Measurements from ENCODE around the gene IRX4.
A peak's percentile ranks its signal among the peaks of the same experiment; 100 is the strongest.
"Not testable (repeated sequence)": the region's sequence is repeated elsewhere in the genome, so short reads cannot be mapped to it uniquely, and the experiment has no call there.

IRX4 gene

GRCh38 chr5:1875843-1876659 lies 6.7 kb downstream of the IRX4 start:
- peak overlapping the region; percentile 5 for H3K4me3 ChIP-seq (ENCODE audit: extremely low read depth, insufficient read depth, low read length, poor library complexity, severe bottlenecking)
- no peaks in the 10 kb centered on the region for H3K36me3 ChIP-seq (ENCODE audit: control insufficient read depth, insufficient read depth, low read length)
- WGBS, 2 experiments (ENCODE audit: insufficient coverage in 2 of 2), result 1 to 2% methylated on average over 43 to 50 of the region's 61 CpGs
- no peak overlapping the region for H3K27ac ChIP-seq (ENCODE audit: low read depth, low read length, severe bottlenecking)
- peaks cover 5% of the 10 kb centered on the region for H3K4me1 ChIP-seq (ENCODE audit: control insufficient read depth, insufficient read depth, low read length, poor library complexity, severe bottlenecking)
- H3K9me3 ChIP-seq (ENCODE audit: control insufficient read depth, low read length), result no peaks in the 10 kb centered on the region

GRCh38 chr5:1875281-1875842 lies 7.4 kb downstream of the IRX4 start:
- H3K4me3 ChIP-seq (ENCODE audit: extremely low read depth, insufficient read depth, low read length, poor library complexity, severe bottlenecking), result no peak overlapping the region
- H3K4me1 ChIP-seq (ENCODE audit: control insufficient read depth, insufficient read depth, low read length, poor library complexity, severe bottlenecking), result peaks cover 5% of the 10 kb centered on the region
- H3K27ac ChIP-seq (ENCODE audit: low read depth, low read length, severe bottlenecking), result no peak overlapping the region
- 0 to 1% methylated on average over 9 to 25 of the region's 36 CpGs for whole genome bisulfite sequencing, 2 experiments (ENCODE audit: insufficient coverage in 2 of 2)
- H3K9me3 ChIP-seq (ENCODE audit: control insufficient read depth, low read length), result no peaks in the 10 kb centered on the region
- H3K36me3 ChIP-seq (ENCODE audit: control insufficient read depth, insufficient read depth, low read length), result no peaks in the 10 kb centered on the region

DNA sequence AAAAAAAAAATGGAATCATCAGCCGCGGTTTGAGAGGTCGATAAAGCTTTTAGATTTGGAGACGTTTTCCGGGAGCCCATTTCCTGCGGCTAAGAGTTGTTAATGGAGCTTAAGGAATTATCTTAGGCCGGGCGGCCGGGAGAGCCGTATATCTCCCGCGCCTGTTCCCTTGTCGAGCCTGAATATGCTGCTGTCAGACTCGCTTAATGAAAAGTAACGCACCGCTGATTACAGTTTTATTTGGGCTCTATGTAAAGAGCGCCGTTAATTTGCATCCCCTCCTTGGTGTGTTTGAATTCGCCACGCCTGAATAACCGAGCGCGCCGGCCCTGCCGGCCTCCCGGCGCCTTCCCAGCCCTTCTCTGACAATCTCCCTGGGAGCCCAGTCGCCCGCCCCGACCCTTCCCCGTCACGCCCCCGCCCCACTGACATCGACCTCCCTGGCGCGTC lies 7.9 kb downstream of the IRX4 start:
- H3K4me1 ChIP-seq (ENCODE audit: control insufficient read depth, insufficient read depth, low read length, poor library complexity, severe bottlenecking), result peaks cover 5% of the 10 kb centered on the region
- H3K9me3 ChIP-seq (ENCODE audit: control insufficient read depth, low read length), result no peaks in the 10 kb centered on the region
- H3K27ac ChIP-seq (ENCODE audit: low read depth, low read length, severe bottlenecking), result no peak overlapping the region
- H3K4me3 ChIP-seq (ENCODE audit: extremely low read depth, insufficient read depth, low read length, poor library complexity, severe bottlenecking), result no peak overlapping the region
- 0 to 2% methylated on average over 24 to 33 of the region's 36 CpGs for WGBS, 2 experiments (ENCODE audit: insufficient coverage in 2 of 2)
- no peaks in the 10 kb centered on the region for H3K36me3 ChIP-seq (ENCODE audit: control insufficient read depth, insufficient read depth, low read length)

DNA sequence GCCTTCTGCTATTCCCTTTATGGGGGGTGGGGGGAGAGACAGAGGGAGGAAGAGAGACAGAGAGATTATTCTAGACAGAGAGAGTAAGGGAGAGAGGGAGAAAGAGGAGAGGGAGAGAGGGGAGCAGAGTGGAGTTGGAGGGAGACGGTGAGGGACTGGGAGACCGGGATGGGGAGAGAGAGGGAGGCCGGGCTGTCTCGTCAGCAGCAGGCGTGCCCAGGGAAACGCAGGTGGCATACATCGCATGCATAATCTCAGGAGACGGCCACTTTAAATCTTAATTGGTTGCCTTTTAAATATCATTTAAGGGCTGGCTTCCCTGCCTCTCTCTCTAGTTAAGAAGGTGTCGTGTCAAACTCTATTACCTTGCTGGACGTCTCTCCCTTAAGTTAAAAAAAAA lies 8.4 kb downstream of the IRX4 start:
- Histone ChIP-seq H3K27ac (ENCODE audit: low read depth, low read length, severe bottlenecking) (no peak overlapping the region), H3K9me3 (ENCODE audit: control insufficient read depth, low read length) (no peaks in the 10 kb centered on the region), H3K36me3 (ENCODE audit: control insufficient read depth, insufficient read depth, low read length) (no peaks in the 10 kb centered on the region), H3K4me1 (ENCODE audit: control insufficient read depth, insufficient read depth, low read length, poor library complexity, severe bottlenecking) (peaks cover 5% of the 10 kb centered on the region), H3K4me3 (ENCODE audit: extremely low read depth, insufficient read depth, low read length, poor library complexity, severe bottlenecking) (no peak overlapping the region)
- 7% methylated on average over 3 to 6 of the region's 10 CpGs for WGBS, 2 experiments (ENCODE audit: insufficient coverage in 2 of 2)

DNA sequence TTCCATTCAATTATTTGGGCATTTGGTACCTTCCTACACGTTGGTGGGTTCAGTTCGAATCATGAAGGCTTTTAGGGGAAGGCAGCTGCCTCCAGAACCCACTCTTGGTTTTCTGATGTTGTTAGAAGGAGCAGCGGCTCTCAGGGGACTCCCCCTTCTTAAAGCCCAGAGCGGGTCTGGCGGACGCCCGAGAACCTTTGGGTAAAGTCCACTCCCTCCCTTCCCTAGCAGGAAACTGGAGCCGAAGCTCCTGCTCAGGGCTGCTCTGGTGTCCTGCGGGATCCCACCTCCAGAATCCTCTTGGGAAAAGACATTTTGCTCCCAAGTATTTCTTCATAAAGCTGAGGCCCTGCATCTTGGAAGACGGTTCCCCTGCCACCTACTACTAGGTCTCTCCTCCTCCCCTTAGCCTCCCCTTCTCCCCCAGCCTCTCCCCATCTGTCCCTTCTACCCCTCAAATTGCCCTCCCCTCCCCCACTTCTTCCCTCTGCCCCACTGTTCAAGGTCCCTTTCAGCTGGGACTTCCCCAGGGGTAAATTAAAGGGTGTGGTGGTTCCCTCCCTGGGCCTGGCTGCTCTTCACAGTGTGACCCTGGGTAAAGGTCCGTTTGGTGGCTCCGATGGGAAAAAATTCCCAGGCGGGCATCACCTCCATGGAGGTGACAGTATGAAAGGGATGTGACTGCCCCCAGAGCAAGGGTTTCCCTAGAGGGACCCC lies 9.3 kb downstream of the IRX4 start:
- no peak overlapping the region for H3K4me3 ChIP-seq (ENCODE audit: extremely low read depth, insufficient read depth, low read length, poor library complexity, severe bottlenecking)
- no peaks in the 10 kb centered on the region for H3K36me3 ChIP-seq (ENCODE audit: control insufficient read depth, insufficient read depth, low read length)
- H3K4me1 ChIP-seq (ENCODE audit: control insufficient read depth, insufficient read depth, low read length, poor library complexity, severe bottlenecking), result peaks cover 5% of the 10 kb centered on the region
- H3K9me3 ChIP-seq (ENCODE audit: control insufficient read depth, low read length), result no peaks in the 10 kb centered on the region
- WGBS, 2 experiments (ENCODE audit: insufficient coverage in 2 of 2), result 53 to 64% methylated on average over 4 to 11 of the region's 13 CpGs
- no peak overlapping the region for H3K27ac ChIP-seq (ENCODE audit: low read depth, low read length, severe bottlenecking)

DNA sequence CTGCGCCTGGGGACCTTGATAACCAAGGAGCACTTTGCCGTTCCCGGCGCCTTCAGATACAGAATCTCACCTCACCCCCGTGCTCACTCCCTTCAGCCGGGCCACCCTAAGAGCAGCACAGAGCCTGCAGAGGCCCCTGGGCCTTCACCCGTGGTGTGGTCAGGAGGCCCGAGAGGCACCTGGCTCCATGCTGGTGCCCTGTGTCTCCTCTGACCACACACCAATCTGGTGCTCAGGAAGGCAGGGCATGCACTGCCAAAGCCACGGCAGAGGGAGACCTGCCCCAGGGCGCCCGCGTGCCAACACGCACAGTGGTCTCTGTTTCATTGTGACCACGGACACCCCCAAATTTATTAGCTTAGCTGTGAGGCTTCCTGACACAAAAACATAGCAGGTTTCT lies 11.3 kb downstream of the IRX4 start:
- H3K4me1 ChIP-seq (ENCODE audit: control insufficient read depth, insufficient read depth, low read length, poor library complexity, severe bottlenecking), result peaks cover 5% of the 10 kb centered on the region
- no peak overlapping the region for H3K4me3 ChIP-seq (ENCODE audit: extremely low read depth, insufficient read depth, low read length, poor library complexity, severe bottlenecking)
- H3K36me3 ChIP-seq (ENCODE audit: control insufficient read depth, insufficient read depth, low read length), result no peaks in the 10 kb centered on the region
- WGBS, 2 experiments (ENCODE audit: insufficient coverage in 2 of 2), result 88 to 98% methylated on average over 12 to 14 of the region's 14 CpGs
- no peaks in the 10 kb centered on the region for H3K9me3 ChIP-seq (ENCODE audit: control insufficient read depth, low read length)
- H3K27ac ChIP-seq (ENCODE audit: low read depth, low read length, severe bottlenecking), result no peak overlapping the region

GRCh38 chr5:1870435-1871272 lies 12.1 kb downstream of the IRX4 start:
- 94% methylated on average over 12 to 16 of the region's 21 CpGs for WGBS, 2 experiments (ENCODE audit: insufficient coverage in 2 of 2)
- not testable (repeated sequence) for H3K27ac ChIP-seq (ENCODE audit: low read depth, low read length, severe bottlenecking); H3K4me3 ChIP-seq (ENCODE audit: extremely low read depth, insufficient read depth, low read length, poor library complexity, severe bottlenecking); H3K9me3 ChIP-seq (ENCODE audit: control insufficient read depth, low read length); H3K36me3 ChIP-seq (ENCODE audit: control insufficient read depth, insufficient read depth, low read length); H3K4me1 ChIP-seq (ENCODE audit: control insufficient read depth, insufficient read depth, low read length, poor library complexity, severe bottlenecking)

GRCh38 chr5:1868886-1869475 lies 13.7 kb downstream of the IRX4 start:
- Histone ChIP-seq H3K27ac (ENCODE audit: low read depth, low read length, severe bottlenecking) (no peak overlapping the region), H3K36me3 (ENCODE audit: control insufficient read depth, insufficient read depth, low read length) (no peaks in the 10 kb centered on the region), H3K4me3 (ENCODE audit: extremely low read depth, insufficient read depth, low read length, poor library complexity, severe bottlenecking) (no peak overlapping the region), H3K9me3 (ENCODE audit: control insufficient read depth, low read length) (no peaks in the 10 kb centered on the region), H3K4me1 (ENCODE audit: control insufficient read depth, insufficient read depth, low read length, poor library complexity, severe bottlenecking) (no peaks in the 10 kb centered on the region)
- 89 to 93% methylated on average over 15 to 19 of the region's 19 CpGs for WGBS, 2 experiments (ENCODE audit: insufficient coverage in 2 of 2)

GRCh38 chr5:1867815-1868143 lies 14.9 kb downstream of the IRX4 start:
- 82 to 89% methylated on average over 17 to 18 of the region's 20 CpGs for WGBS, 2 experiments (ENCODE audit: insufficient coverage in 2 of 2)
- Histone ChIP-seq H3K36me3 (ENCODE audit: control insufficient read depth, insufficient read depth, low read length) (no peaks in the 10 kb centered on the region), H3K27ac (ENCODE audit: low read depth, low read length, severe bottlenecking) (no peak overlapping the region), H3K4me3 (ENCODE audit: extremely low read depth, insufficient read depth, low read length, poor library complexity, severe bottlenecking) (no peak overlapping the region), H3K4me1 (ENCODE audit: control insufficient read depth, insufficient read depth, low read length, poor library complexity, severe bottlenecking) (no peaks in the 10 kb centered on the region), H3K9me3 (ENCODE audit: control insufficient read depth, low read length) (no peaks in the 10 kb centered on the region)

DNA sequence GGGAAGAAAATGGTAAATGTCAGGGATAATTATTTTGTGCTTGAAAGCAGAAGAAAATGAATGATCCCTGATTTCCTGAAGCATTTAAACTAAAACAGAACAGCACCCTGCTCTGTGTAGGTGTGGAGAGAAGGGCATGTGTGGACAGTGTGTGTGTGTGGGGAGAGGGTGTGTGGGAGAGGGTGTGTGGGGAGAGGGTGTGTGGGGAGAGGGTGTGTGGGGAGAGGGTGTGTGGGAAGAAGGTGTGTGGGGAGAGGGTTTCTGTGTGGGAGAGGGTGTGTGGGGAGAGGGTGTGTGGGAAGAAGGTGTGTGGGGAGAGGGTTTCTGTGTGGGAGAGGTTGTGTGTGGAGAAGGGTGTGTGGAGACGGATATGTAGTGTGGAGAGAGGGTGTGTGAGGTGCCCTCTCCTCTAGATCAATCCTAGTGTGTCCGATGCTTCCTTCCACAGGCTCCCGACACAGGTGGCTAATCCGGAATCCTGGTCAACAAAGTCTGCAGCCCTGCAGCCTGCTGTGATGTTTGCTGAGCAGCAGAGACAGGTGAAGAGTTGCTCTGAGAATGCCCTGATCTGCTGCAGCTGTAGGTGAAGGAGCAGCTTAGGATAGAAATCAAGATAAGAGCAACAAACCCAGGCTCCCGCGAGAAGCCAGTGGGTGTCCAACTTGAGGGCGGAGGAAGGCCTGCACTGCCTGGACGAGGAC lies 15.5 kb downstream of the IRX4 start:
- WGBS, 2 experiments (ENCODE audit: insufficient coverage in 2 of 2), result 65 to 71% methylated on average over 8 of the region's 8 CpGs
- Histone ChIP-seq H3K27ac (ENCODE audit: low read depth, low read length, severe bottlenecking) (no peak overlapping the region), H3K36me3 (ENCODE audit: control insufficient read depth, insufficient read depth, low read length) (no peaks in the 10 kb centered on the region), H3K4me3 (ENCODE audit: extremely low read depth, insufficient read depth, low read length, poor library complexity, severe bottlenecking) (no peak overlapping the region), H3K4me1 (ENCODE audit: control insufficient read depth, insufficient read depth, low read length, poor library complexity, severe bottlenecking) (no peaks in the 10 kb centered on the region), H3K9me3 (ENCODE audit: control insufficient read depth, low read length) (no peaks in the 10 kb centered on the region)
